SK-N-SH (cell line): ENCODE measurements around the gene ABCC10.

Experiments
- CTCF ChIP-seq: fragments of 200-600 bp; sonication (generic); IDR thresholded peaks from 2 replicates; pipeline ENCODE4 v1.6.1; 2017; ENCODE audit warnings: antibody characterized with exemption, mild to moderate bottlenecking, moderate library complexity
- EP300 ChIP-seq, 2 experiments: IDR thresholded peaks; 2 replicates each; pipeline versions ENCODE4 v1.4.0 to v1.6.1; 2012; ENCODE audit warnings: borderline replicate concordance in 1 of 2, low read depth in 1 of 2, low read length in 1 of 2
- FOXJ3 ChIP-seq: sonication (generic); formaldehyde crosslinking; IDR thresholded peaks from 2 replicates; pipeline ENCODE4 v1.5.1; 2020; ENCODE audit warnings: mild to moderate bottlenecking, missing genetic modification reagents
- MAX ChIP-seq: IDR thresholded peaks from 2 replicates; pipeline ENCODE4 v1.4.0; 2012; ENCODE audit warnings: low read depth
- MXI1 ChIP-seq: IDR thresholded peaks from 2 replicates; pipeline ENCODE4 v1.6.1; 2012; ENCODE audit warnings: mild to moderate bottlenecking, low read depth, low read length, improper control_type of control experiment
- NFIC ChIP-seq: IDR thresholded peaks from 2 replicates; pipeline ENCODE4 v1.4.0; 2012; ENCODE audit warnings: borderline replicate concordance
- NRF1 ChIP-seq: IDR thresholded peaks from 2 replicates; pipeline ENCODE4 v1.6.1; 2012; ENCODE audit warnings: low read depth, mild to moderate bottlenecking, low read length
- RAD21 ChIP-seq: IDR thresholded peaks from 2 replicates; pipeline ENCODE4 v1.6.1; 2012; ENCODE audit warnings: mild to moderate bottlenecking, low read length

DNA sequence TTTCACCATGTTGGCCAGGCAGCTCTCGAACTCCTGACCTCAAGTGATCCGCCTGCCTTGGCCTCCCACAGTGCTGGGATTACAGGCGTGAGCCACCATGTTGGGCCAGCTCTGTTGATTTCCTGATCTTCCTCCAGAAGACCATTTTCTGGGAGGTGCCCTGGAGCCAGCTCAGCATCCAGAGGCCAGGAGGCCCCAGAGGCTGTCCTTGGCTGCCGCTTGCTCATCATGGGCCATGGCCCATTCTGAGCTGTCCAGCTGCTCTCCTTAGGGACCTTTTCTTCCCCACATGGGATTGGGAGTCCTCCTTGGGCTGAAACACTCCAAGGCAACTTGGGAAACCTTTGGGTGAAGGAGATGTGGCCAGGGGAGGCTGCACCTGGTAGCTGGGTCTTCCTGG, 67.4 kb downstream of the ABCC10 start:
- no peak for TF ChIP-seq FOXJ3 (CRISPR knock-in tag)
- TF ChIP-seq CTCF: no peak
- no peak for TF ChIP-seq RAD21
- TF ChIP-seq MXI1: no peak
- TF ChIP-seq NFIC: no peak
- TF ChIP-seq MAX: no peak
- TF ChIP-seq EP300 (IDR thresholded peaks at IDR 0.05; ENCODE audit: borderline replicate concordance in 1 of 2, low read depth in 1 of 2, low read length in 1 of 2): no peak
- TF ChIP-seq NRF1: no peak
